Smooth muscle cell of trachea (primary cell): Measurements from ENCODE around the gene CYB5B. TPM values are rescaled to one million over a fixed set of nuclear protein-coding genes. Genes with fewer than 3 reads are reported as not detected.

Experiments used
- total RNA-seq: library from RNA; depleted of rRNA; stranded (reverse); fragments of >200 nt; gene quantifications from 2 replicates; pipeline ENCODE4 v1.2.1, GENCODE V29; 2014

Gene CYB5B, protein sequence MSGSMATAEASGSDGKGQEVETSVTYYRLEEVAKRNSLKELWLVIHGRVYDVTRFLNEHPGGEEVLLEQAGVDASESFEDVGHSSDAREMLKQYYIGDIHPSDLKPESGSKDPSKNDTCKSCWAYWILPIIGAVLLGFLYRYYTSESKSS
- total RNA-seq, result 54.1 and 94.8 TPM in 2 replicates

DNA sequence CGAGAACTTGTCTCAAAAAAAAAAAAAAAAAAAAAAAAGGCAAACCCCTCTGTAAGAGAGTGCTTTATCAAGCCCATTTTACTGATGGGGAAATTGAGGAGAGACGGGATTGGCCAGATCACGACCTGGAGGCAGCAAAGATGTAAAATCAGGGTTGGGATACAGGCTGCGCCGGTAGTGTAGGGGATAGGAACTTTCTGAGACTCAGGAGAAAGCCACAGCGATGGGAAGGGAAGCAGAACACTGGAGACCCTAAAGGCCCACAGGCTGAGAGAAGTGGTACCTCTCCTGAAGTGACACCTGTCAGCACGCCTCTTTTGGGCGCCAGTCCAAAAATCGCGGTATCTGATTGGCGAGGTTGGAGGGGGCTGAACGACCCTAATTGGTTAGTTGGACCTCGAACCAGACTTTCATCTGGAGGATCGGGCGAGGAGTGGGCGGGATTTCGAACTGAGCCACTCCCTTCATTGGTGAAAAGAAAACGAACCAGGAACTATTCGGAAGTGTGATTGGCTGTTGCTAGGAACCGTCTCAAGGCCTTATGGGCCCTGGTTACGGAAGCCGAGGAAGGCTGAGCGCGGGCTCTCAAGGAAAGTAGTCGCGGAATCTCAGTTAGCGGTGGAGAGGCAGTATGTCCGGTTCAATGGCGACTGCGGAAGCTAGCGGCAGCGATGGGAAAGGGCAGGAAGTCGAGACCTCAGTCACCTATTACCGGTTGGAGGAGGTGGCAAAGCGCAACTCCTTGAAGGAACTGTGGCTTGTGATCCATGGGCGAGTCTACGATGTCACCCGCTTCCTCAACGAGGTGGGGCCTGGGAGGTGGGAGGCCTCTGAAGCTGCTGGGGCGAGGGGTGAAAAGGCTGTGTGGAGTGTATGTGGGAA lies at the start of gene CYB5B:
TSS of gene CYB5B (plus strand) at position 567 of the 882 bp plus-strand sequence. CDS start at position 632, 65 bp downstream.

Other genes with a start within 250 kb of the CYB5B start
- gene SNTB2, start 237.5 kb upstream of the CYB5B start, total RNA-seq, result 69.4 and 127 TPM in 2 replicates
- gene VPS4A, start 113.3 kb upstream of the CYB5B start, total RNA-seq, result 31.6 and 33.3 TPM in 2 replicates
- gene PDF, start 94.0 kb upstream of the CYB5B start, total RNA-seq, result 13.7 and 18.2 TPM in 2 replicates
- 43.3 and 73.3 TPM in 2 replicates for gene COG8, start 85.1 kb upstream of the CYB5B start, total RNA-seq
- 17.9 and 19.6 TPM in 2 replicates for gene NIP7, start 84.8 kb upstream of the CYB5B start, total RNA-seq
- 0.29 and 0.66 TPM in 2 replicates for gene TMED6, start 72.8 kb upstream of the CYB5B start, total RNA-seq
- gene TERF2, start 38.6 kb upstream of the CYB5B start, total RNA-seq, result 9.6 and 11.4 TPM in 2 replicates
- gene NFAT5, start 141.3 kb downstream of the CYB5B start, total RNA-seq, result 24.3 and 27.9 TPM in 2 replicates